ENCODE results near the gene APCDD1L. TPM values are rescaled to one million over a fixed set of nuclear protein-coding genes. Genes with fewer than 3 reads are reported as not detected.

Gene APCDD1L
- total RNA-seq, 4 donors from 2014 or later: 0.38 to 0.44 (median 0.41) TPM; not detected in 1

GRCh38 chr20:58478141-58478805 is 36.9 kb downstream of the APCDD1L start:
- no peak for TF ChIP-seq POLR2A (IDR thresholded peaks at IDR 0.05)
- TF ChIP-seq CTCF (IDR thresholded peaks at IDR 0.05): no peak
- H3K36me3 ChIP-seq: no peaks in the 10 kb centered on the region
- peaks cover 0 to 7% (median 0%) of the 10 kb centered on the region in 4 donors for H3K27me3 ChIP-seq
- intact Hi-C loops (cut with DNase I): no loop called here
- 66 to 78% methylated on average over 3 of the region's 3 CpGs for WGBS, 2 donors
- H3K9me3 ChIP-seq: peaks cover 0 to 10% (median 5%) of the 10 kb centered on the region in 3 donors
- no peak overlapping the region for H3K4me3 ChIP-seq
- peaks cover 0 to 10% (median 0%) of the 10 kb centered on the region in 3 donors for H3K4me1 ChIP-seq
- no peak for DNase-seq
- no peak overlapping the region for H3K27ac ChIP-seq

- Histone ChIP-seq H3K27ac (no peak overlapping the region), H3K36me3 (no peaks in the 10 kb centered on the region), H3K4me3 (no peak overlapping the region), H3K4me1 (peaks cover 0 to 10% (median 0%) of the 10 kb centered on the region in 3 donors), H3K9me3 (peaks cover 0 to 10% (median 5%) of the 10 kb centered on the region in 3 donors), H3K27me3 (no peaks in the 10 kb centered on the region)
- no peak for DNase-seq
- WGBS, 2 donors: 88 to 91% methylated on average over 10 of the region's 10 CpGs
- no peak for TF ChIP-seq POLR2A (IDR thresholded peaks at IDR 0.05)
- no peak for TF ChIP-seq CTCF (IDR thresholded peaks at IDR 0.05)
- intact Hi-C loops (cut with DNase I): no loop called here
Measured at GRCh38 chr20:58475466-58475865, 39.7 kb downstream of the APCDD1L start.

GRCh38 chr20:58473453-58474425 is 41.5 kb downstream of the APCDD1L start:
- Histone ChIP-seq H3K36me3 (no peaks in the 10 kb centered on the region), H3K27ac (no peak overlapping the region), H3K9me3 (peaks cover 0 to 10% (median 5%) of the 10 kb centered on the region in 3 donors), H3K27me3 (no peaks in the 10 kb centered on the region), H3K4me1 (peaks cover 0 to 10% (median 0%) of the 10 kb centered on the region in 3 donors), H3K4me3 (no peak overlapping the region)
- intact Hi-C loops (cut with DNase I): no loop called here
- no peak for TF ChIP-seq CTCF (IDR thresholded peaks at IDR 0.05)
- no peak for TF ChIP-seq POLR2A (IDR thresholded peaks at IDR 0.05)
- 88 to 93% methylated on average over 10 to 13 of the region's 13 CpGs for WGBS, 2 donors
- DNase-seq: no peak

- TF ChIP-seq POLR2A (IDR thresholded peaks at IDR 0.05): no peak
- no peak for TF ChIP-seq CTCF (IDR thresholded peaks at IDR 0.05)
- intact Hi-C loops (cut with DNase I): no loop called here
- 77 to 88% methylated on average over 16 to 18 of the region's 20 CpGs for WGBS, 2 donors
- Histone ChIP-seq H3K4me3 (no peak overlapping the region), H3K9me3 (no peaks in the 10 kb centered on the region), H3K27me3 (no peaks in the 10 kb centered on the region), H3K36me3 (no peaks in the 10 kb centered on the region), H3K27ac (no peak overlapping the region), H3K4me1 (peaks cover 0 to 10% (median 0%) of the 10 kb centered on the region in 3 donors)
- DNase-seq: no peak
Measured at GRCh38 chr20:58472273-58473018, 42.8 kb downstream of the APCDD1L start.

Measured in esophagus squamous epithelium (tissue), 5 donors.